ENCODE data around the gene UNC13C. TPM values are rescaled to one million over a fixed set of nuclear protein-coding genes. Genes with fewer than 3 reads are reported as not detected.

UNC13C gene
- polyA plus RNA-seq, 1 donor from 2014 or later: 4.0 TPM

DNA sequence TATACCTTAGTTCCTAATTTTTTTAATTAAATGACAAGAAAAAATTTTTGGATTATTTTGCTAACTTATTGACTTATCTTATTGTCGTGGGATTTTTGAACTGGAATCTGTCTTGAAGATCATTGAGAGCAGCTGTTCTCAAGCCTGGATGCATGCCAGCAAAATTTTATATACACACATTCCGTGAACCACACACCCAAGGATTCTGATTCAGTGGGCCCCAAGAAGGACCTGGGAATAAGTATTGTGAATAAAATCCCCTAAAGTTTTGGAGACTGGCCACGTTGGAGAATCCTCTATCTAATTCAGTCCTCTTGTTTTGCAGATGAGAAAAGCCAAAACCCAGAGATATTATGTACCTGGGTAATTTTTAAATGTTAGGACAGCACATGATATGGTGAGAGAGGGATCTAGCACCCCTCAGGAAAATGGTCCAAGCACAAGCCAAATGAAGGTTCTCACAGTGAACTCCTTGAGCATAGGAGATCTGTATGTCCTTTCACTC, 55.2 kb downstream of the UNC13C start:
- Histone ChIP-seq H3K27me3 (ENCODE audit: insufficient read depth, low read depth, low read length) (no peaks in the 10 kb centered on the region), H2AFZ (ENCODE audit: low read depth, low read length) (no peak overlapping the region), H3K27ac (ENCODE audit: low read length) (no peak overlapping the region), H3K9me3 (ENCODE audit: low read length) (no peaks in the 10 kb centered on the region), H4K20me1 (ENCODE audit: insufficient read depth) (no peaks in the 10 kb centered on the region), H3F3A (ENCODE audit: insufficient read depth, low read length, poor library complexity, severe bottlenecking) (no peaks in the 10 kb centered on the region), H3K4me3 (ENCODE audit: low read length) (no peak overlapping the region), H3K36me3 (ENCODE audit: insufficient read depth, low read length) (no peaks in the 10 kb centered on the region), H3K9ac (ENCODE audit: low read length) (no peak overlapping the region), H3K79me2 (replicated peaks; ENCODE audit: insufficient read depth, low read length) (no peaks in the 10 kb centered on the region), H3K9me2 (ENCODE audit: insufficient read depth, low read length) (no peaks in the 10 kb centered on the region), H3K4me2 (ENCODE audit: low read length) (no peak overlapping the region)
- TF ChIP-seq TAF1 (IDR thresholded peaks at IDR 0.05; ENCODE audit: low read depth) (no peak), EZH2 (IDR thresholded peaks at IDR 0.05; ENCODE audit: borderline replicate concordance, insufficient read depth, low read length, poor library complexity, severe bottlenecking) (no peak), EP300 (conservative IDR thresholded peaks at IDR 0.05; ENCODE audit: poor library complexity, severe bottlenecking) (no peak), RAD21 (conservative IDR thresholded peaks at IDR 0.05) (no peak), POLR2AphosphoS5 (IDR thresholded peaks at IDR 0.05) (no peak), SMC3 (conservative IDR thresholded peaks at IDR 0.05; ENCODE audit: poor library complexity) (no peak), MXI1 (conservative IDR thresholded peaks at IDR 0.05; ENCODE audit: poor library complexity, severe bottlenecking) (no peak)
- TF ChIP-seq, protein P1, sequence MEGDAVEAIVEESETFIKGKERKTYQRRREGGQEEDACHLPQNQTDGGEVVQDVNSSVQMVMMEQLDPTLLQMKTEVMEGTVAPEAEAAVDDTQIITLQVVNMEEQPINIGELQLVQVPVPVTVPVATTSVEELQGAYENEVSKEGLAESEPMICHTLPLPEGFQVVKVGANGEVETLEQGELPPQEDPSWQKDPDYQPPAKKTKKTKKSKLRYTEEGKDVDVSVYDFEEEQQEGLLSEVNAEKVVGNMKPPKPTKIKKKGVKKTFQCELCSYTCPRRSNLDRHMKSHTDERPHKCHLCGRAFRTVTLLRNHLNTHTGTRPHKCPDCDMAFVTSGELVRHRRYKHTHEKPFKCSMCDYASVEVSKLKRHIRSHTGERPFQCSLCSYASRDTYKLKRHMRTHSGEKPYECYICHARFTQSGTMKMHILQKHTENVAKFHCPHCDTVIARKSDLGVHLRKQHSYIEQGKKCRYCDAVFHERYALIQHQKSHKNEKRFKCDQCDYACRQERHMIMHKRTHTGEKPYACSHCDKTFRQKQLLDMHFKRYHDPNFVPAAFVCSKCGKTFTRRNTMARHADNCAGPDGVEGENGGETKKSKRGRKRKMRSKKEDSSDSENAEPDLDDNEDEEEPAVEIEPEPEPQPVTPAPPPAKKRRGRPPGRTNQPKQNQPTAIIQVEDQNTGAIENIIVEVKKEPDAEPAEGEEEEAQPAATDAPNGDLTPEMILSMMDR (IDR thresholded peaks at IDR 0.05; ENCODE audit: poor library complexity, severe bottlenecking): no peak
- TF ChIP-seq, protein P2, sequence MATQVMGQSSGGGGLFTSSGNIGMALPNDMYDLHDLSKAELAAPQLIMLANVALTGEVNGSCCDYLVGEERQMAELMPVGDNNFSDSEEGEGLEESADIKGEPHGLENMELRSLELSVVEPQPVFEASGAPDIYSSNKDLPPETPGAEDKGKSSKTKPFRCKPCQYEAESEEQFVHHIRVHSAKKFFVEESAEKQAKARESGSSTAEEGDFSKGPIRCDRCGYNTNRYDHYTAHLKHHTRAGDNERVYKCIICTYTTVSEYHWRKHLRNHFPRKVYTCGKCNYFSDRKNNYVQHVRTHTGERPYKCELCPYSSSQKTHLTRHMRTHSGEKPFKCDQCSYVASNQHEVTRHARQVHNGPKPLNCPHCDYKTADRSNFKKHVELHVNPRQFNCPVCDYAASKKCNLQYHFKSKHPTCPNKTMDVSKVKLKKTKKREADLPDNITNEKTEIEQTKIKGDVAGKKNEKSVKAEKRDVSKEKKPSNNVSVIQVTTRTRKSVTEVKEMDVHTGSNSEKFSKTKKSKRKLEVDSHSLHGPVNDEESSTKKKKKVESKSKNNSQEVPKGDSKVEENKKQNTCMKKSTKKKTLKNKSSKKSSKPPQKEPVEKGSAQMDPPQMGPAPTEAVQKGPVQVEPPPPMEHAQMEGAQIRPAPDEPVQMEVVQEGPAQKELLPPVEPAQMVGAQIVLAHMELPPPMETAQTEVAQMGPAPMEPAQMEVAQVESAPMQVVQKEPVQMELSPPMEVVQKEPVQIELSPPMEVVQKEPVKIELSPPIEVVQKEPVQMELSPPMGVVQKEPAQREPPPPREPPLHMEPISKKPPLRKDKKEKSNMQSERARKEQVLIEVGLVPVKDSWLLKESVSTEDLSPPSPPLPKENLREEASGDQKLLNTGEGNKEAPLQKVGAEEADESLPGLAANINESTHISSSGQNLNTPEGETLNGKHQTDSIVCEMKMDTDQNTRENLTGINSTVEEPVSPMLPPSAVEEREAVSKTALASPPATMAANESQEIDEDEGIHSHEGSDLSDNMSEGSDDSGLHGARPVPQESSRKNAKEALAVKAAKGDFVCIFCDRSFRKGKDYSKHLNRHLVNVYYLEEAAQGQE (IDR thresholded peaks at IDR 0.05; ENCODE audit: borderline replicate concordance): no peak

DNA sequence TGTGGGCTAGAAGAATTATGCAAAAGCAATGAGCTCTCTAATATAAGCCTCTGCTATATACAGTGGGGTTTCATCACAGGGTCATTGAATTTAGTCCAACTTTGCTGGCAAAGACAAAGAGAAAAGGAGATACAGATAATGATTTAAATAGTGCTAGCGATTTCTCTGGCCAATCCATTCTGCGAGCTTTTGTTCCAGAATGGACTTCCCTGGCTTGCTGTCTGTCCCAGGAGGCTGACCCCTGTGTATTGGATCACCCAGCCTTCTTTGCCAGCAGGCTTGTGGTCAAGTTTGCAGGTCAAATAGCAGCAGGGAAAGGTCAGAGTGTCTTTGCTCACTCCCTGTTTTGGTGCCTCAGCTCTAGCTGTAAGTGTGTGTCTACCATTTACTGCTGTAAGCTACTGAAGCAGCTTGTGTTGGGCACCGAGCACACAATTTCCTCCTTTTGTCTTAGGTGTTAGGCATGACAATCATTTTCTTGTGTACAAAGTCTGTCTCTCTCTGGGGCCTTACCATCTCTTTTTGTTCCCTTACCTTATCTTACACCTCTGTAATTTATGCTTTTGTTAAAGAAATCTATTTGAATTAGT, 55.7 kb downstream of the UNC13C start:
- TF ChIP-seq POLR2AphosphoS5 (IDR thresholded peaks at IDR 0.05) (no peak), SMC3 (conservative IDR thresholded peaks at IDR 0.05; ENCODE audit: poor library complexity) (no peak), EP300 (conservative IDR thresholded peaks at IDR 0.05; ENCODE audit: poor library complexity, severe bottlenecking) (no peak)
- Histone ChIP-seq H3K9me2 (ENCODE audit: insufficient read depth, low read length) (no peaks in the 10 kb centered on the region), H3K4me3 (ENCODE audit: low read length) (no peak overlapping the region), H3K79me2 (replicated peaks; ENCODE audit: insufficient read depth, low read length) (no peaks in the 10 kb centered on the region), H4K20me1 (ENCODE audit: insufficient read depth) (no peaks in the 10 kb centered on the region), H2AFZ (ENCODE audit: low read depth, low read length) (no peak overlapping the region), H3K27ac (ENCODE audit: low read length) (no peak overlapping the region), H3K27me3 (ENCODE audit: insufficient read depth, low read depth, low read length) (no peaks in the 10 kb centered on the region), H3K9me3 (ENCODE audit: low read length) (no peaks in the 10 kb centered on the region), H3K36me3 (ENCODE audit: insufficient read depth, low read length) (no peaks in the 10 kb centered on the region), H3K9ac (ENCODE audit: low read length) (no peak overlapping the region), H3F3A (ENCODE audit: insufficient read depth, low read length, poor library complexity, severe bottlenecking) (no peaks in the 10 kb centered on the region), H3K4me2 (ENCODE audit: low read length) (no peak overlapping the region)

Measured in neural cell (in vitro differentiated cells).